RWPE2 (cell line): Measurements from ENCODE around the gene CAGE1.
"Not testable (repeated sequence)": the region's sequence is repeated elsewhere in the genome, so short reads cannot be mapped to it uniquely, and the experiment has no call there.

Source experiments
- ATAC-seq: fragments of 200-7000 bp; cut with Tn5 transposase; 3 replicates; pipeline ENCODE4 v1.9.1; 2021; ENCODE audit warnings: low read depth
- DNase-seq: peaks from one replicate; pipeline ENCODE4 v3.0.0-alpha.2; 2020; ENCODE audit warnings: low spot score
- H3K27ac ChIP-seq: fragments of 450-650 bp; 2 replicates; pipeline ENCODE4 v1.5.1; 2017; ENCODE audit warnings: mild to moderate bottlenecking; ENCODE audit not compliant: poor library complexity, severe bottlenecking
- H3K27me3 ChIP-seq: fragments of 250-450 bp; sonication (Bioruptor Pico); 2 replicates; pipeline ENCODE4 v1.5.1; 2021; ENCODE audit warnings: mild to moderate bottlenecking, moderate library complexity; ENCODE audit not compliant: insufficient read depth, poor library complexity, severe bottlenecking
- H3K36me3 ChIP-seq: fragments of 250-450 bp; sonication (Bioruptor Pico); 2 replicates; pipeline ENCODE4 v1.5.1; 2020; ENCODE audit warnings: low read depth, mild to moderate bottlenecking, moderate library complexity
- H3K4me1 ChIP-seq: fragments of 250-450 bp; sonication (Bioruptor Pico); 2 replicates; pipeline ENCODE4 v1.5.1; 2021; ENCODE audit warnings: mild to moderate bottlenecking, moderate library complexity; ENCODE audit not compliant: insufficient read depth, poor library complexity, severe bottlenecking
- H3K4me3 ChIP-seq: fragments of 250-450 bp; sonication (Bioruptor Pico); 2 replicates; pipeline ENCODE4 v1.5.1; 2021; ENCODE audit warnings: mild to moderate bottlenecking, moderate library complexity; ENCODE audit not compliant: severe bottlenecking
- H3K9me3 ChIP-seq: fragments of 250-450 bp; sonication (Bioruptor Pico); 2 replicates; pipeline ENCODE4 v1.5.1; 2021; ENCODE audit warnings: mild to moderate bottlenecking, moderate library complexity; ENCODE audit not compliant: severe bottlenecking
- TF ChIP-seq, protein P1 (sequence below): fragments of 450-650 bp; IDR thresholded peaks from one replicate; pipeline ENCODE4 v1.5.1; 2017; ENCODE audit warnings: mild to moderate bottlenecking, moderate library complexity; ENCODE audit not compliant: poor library complexity, severe bottlenecking

The CAGE1 gene

DNA sequence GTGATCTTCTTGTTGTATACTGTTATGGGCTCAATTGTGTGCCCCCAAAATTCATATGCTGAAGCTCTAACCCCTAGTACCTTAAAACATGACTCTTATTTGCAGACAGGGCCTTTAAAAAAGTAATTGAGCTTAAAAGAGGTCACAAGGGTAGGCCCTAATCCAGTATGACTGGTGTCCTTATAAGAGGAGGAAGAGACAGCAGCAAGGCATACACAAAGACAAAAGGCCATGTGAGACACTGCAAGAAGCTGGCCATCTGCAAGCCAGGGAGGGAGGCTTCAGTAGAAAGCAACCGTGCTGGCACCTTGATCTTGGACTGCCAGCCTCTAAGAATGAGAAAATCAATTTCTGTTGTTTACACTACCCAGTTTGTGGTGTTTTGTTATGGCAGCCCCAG lies 8.4 kb downstream of the CAGE1 start:
- Histone ChIP-seq H3K9me3 (peaks cover 3% of the 10 kb centered on the region), H3K27ac (no peak overlapping the region), H3K4me3 (no peak overlapping the region), H3K36me3 (no peaks in the 10 kb centered on the region), H3K27me3 (no peaks in the 10 kb centered on the region), H3K4me1 (no peaks in the 10 kb centered on the region)
- TF ChIP-seq, protein P1, sequence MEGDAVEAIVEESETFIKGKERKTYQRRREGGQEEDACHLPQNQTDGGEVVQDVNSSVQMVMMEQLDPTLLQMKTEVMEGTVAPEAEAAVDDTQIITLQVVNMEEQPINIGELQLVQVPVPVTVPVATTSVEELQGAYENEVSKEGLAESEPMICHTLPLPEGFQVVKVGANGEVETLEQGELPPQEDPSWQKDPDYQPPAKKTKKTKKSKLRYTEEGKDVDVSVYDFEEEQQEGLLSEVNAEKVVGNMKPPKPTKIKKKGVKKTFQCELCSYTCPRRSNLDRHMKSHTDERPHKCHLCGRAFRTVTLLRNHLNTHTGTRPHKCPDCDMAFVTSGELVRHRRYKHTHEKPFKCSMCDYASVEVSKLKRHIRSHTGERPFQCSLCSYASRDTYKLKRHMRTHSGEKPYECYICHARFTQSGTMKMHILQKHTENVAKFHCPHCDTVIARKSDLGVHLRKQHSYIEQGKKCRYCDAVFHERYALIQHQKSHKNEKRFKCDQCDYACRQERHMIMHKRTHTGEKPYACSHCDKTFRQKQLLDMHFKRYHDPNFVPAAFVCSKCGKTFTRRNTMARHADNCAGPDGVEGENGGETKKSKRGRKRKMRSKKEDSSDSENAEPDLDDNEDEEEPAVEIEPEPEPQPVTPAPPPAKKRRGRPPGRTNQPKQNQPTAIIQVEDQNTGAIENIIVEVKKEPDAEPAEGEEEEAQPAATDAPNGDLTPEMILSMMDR, result no peak
- DNase-seq (no peak), ATAC-seq (no peak; the same call in 2 of the 3 replicates)

DNA sequence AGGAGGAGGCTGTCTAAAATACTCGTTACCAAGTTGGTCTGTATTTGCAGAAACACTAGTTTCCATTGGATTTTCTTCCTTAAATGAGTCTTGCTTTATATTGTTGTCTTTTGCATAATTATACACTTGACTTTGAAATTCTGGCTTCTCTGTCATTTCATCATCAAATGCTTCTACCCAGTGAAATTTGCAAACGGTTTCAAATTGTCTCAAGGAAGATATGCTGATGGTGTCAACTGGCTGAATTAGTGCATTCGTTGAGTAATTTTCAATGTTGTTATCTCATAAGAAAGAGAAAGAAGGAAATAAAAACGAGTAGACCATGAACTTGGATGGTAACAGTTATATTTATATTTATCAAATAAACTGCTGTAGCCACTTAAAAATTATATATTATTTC lies 10.8 kb downstream of the CAGE1 start:
- H3K27ac ChIP-seq, result no peak overlapping the region
- TF ChIP-seq, protein P1, result no peak
- peaks cover 3% of the 10 kb centered on the region for H3K9me3 ChIP-seq
- no peak for ATAC-seq
- H3K4me1 ChIP-seq, result no peaks in the 10 kb centered on the region
- H3K27me3 ChIP-seq, result no peaks in the 10 kb centered on the region
- no peak overlapping the region for H3K4me3 ChIP-seq
- DNase-seq, result no peak
- no peaks in the 10 kb centered on the region for H3K36me3 ChIP-seq

DNA sequence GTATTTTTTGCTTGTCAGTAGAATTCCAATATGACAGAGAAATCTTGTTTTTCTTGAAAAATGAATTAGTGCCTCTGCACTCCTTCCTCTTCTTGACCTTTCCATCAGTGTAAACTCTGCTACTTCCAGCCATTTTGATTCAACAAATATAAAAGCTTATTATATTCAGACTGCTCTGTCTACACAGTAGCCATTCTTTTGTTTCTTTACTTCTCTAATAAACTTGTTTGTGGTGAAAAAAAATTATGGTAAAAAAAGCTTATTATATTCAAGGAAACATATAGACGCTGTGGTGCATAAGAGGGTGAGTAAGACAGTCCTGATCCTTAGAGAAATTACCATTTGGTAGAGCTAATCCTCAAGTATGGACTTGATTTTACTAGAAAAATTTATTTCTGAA lies 11.6 kb downstream of the CAGE1 start:
- TF ChIP-seq, protein P1, result no peak
- ATAC-seq, result no peak
- DNase-seq, result no peak

DNA sequence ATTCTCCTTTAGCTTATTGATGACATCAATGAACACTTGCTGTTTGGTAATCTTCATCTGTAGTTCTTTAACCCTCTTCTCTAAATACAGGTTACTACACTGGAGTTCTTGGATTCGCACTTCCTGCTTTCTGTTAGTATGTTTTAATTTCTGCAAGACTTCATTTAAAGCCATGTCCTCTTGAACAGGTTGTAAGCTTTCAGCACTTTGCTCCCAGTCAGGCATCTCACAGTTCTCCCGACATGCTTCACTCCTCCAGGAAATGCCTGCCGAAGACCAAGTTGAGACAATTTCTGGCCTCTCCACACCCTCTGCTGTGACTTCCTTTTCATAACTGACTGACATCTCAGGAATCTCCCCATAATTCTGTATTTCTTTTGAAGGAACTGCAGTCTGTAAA lies 15.8 kb downstream of the CAGE1 start:
- Histone ChIP-seq H3K27ac (no peak overlapping the region), H3K27me3 (no peaks in the 10 kb centered on the region), H3K4me1 (no peaks in the 10 kb centered on the region), H3K9me3 (no peaks in the 10 kb centered on the region), H3K36me3 (no peaks in the 10 kb centered on the region), H3K4me3 (no peak overlapping the region)
- ATAC-seq (no peak), DNase-seq (no peak)
- TF ChIP-seq, protein P1, result no peak

More for the DNA sequence above, 11.6 kb downstream of the CAGE1 start:
- Histone ChIP-seq H3K4me3 (no peak overlapping the region), H3K27ac (no peak overlapping the region), H3K4me1 (no peaks in the 10 kb centered on the region), H3K36me3 (no peaks in the 10 kb centered on the region), H3K9me3 (no peaks in the 10 kb centered on the region), H3K27me3 (no peaks in the 10 kb centered on the region)

DNA sequence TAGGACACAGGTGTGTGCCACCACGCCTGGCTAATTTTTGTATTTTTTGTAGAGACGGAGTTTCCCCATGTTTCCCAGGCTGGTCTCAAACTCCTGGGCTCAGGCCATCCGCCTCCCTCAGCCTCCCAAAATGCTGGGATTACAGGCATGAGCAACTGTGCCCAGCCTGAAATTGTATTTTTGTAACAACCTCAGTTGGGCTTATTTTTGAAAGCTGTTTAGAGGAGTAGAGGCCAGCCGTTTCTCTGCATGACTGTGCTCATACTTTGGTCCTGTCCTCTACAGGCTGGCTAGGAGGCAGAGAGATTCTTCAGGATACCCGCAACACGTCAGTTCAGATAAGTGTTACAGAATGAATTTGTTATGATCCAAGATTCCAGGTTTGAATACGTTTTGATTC lies 22.1 kb downstream of the CAGE1 start:
- Histone ChIP-seq H3K4me3 (no peak overlapping the region), H3K27ac (no peak overlapping the region), H3K27me3 (no peaks in the 10 kb centered on the region), H3K4me1 (no peaks in the 10 kb centered on the region), H3K9me3 (no peaks in the 10 kb centered on the region), H3K36me3 (no peaks in the 10 kb centered on the region)
- ATAC-seq, result no peak
- DNase-seq, result no peak
- TF ChIP-seq, protein P1, result no peak

DNA sequence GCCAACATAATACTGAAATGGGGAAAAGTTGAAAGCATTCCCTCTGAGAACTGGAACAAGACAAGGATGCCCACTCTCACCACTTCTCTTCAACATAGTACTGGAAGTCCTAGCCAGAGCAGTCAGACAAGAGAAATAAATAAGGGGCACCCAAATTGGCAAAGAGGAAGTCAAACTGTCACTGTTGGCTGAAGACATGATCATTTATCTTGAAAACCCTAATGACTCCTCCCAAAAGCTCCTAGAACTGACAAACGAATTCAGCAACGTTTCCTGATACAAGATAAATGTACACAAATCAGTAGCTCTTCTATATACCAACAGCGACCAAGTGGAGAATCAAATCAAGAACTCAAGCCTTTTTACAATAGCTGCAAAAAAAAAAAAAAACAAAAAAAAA lies 37.6 kb downstream of the CAGE1 start:
- not testable (repeated sequence) for H3K36me3 ChIP-seq, H3K9me3 ChIP-seq, DNase-seq, H3K27ac ChIP-seq, H3K4me1 ChIP-seq, H3K27me3 ChIP-seq, H3K4me3 ChIP-seq, ATAC-seq

DNA sequence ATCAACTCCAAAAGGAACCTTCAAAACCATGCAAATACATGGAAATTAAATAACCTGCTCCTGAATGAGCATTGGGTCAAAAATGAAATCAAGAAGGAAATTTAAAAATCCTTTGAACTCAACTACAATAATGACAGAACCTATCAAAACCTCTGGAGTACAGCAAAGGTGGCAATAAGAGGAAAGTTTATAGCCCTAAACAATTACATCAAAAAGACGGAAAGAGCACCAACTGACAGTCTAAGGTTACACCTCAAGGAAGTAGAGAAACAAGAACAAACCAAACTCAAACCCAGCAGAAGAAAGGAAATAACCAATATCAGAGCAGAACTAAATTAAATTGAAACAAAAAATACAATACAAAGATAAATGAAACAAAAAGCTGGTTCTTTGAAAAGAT lies 39.0 kb downstream of the CAGE1 start:
- H3K9me3 ChIP-seq, H3K36me3 ChIP-seq, H3K27me3 ChIP-seq, H3K4me1 ChIP-seq, H3K4me3 ChIP-seq, DNase-seq, ATAC-seq, H3K27ac ChIP-seq: not testable (repeated sequence)
